ENCODE measurements around the gene HAUS5. TPM values are rescaled to one million over a fixed set of nuclear protein-coding genes. Genes with fewer than 3 reads are reported as not detected.

HAUS5 gene
- total and polyA plus RNA-seq, 8 donors = 5.6 to 22.5 (median 7.4) TPM

DNA sequence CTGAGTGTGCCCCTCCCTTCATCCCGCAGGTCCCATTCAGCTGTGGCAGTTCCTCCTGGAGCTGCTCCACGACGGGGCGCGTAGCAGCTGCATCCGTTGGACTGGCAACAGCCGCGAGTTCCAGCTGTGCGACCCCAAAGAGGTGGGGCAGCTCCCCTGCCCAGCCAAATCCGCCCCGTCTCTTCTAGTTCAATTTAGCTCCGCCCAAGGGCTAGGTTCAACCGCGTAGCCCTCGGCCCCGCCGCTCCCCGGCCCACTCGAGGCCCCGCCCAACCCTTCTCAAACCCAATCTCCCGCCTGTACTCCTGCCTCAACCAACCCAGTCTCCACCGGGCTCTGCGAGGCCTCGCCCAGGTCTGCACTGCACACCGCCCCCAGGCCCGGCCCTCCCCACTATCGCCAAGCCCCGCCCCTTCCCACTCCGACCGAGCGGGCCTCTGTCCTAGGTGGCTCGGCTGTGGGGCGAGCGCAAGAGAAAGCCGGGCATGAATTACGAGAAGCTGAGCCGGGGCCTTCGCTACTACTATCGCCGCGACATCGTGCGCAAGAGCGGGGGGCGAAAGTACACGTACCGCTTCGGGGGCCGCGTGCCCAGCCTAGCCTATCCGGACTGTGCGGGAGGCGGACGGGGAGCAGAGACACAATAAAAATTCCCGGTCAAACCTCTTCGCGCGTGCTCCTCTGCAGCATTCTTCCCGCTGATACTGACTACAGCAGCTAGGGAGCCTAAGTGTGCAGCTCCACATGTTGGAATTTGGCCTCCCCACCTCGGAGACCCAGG lies 31.9 kb downstream of the HAUS5 start:
- TF ChIP-seq, protein P1, sequence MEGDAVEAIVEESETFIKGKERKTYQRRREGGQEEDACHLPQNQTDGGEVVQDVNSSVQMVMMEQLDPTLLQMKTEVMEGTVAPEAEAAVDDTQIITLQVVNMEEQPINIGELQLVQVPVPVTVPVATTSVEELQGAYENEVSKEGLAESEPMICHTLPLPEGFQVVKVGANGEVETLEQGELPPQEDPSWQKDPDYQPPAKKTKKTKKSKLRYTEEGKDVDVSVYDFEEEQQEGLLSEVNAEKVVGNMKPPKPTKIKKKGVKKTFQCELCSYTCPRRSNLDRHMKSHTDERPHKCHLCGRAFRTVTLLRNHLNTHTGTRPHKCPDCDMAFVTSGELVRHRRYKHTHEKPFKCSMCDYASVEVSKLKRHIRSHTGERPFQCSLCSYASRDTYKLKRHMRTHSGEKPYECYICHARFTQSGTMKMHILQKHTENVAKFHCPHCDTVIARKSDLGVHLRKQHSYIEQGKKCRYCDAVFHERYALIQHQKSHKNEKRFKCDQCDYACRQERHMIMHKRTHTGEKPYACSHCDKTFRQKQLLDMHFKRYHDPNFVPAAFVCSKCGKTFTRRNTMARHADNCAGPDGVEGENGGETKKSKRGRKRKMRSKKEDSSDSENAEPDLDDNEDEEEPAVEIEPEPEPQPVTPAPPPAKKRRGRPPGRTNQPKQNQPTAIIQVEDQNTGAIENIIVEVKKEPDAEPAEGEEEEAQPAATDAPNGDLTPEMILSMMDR (IDR thresholded peaks at IDR 0.05) = no peak
- Histone ChIP-seq H3K4me1 (peaks cover 3 to 4% (median 4%) of the 10 kb centered on the region in 3 donors), H3K36me3 (no peaks in the 10 kb centered on the region), H3K27me3 (no peaks in the 10 kb centered on the region), H3K9me3 (no peaks in the 10 kb centered on the region), H3K4me3 (peak overlapping the region; percentile 42 to 59 (median 50)), H3K27ac (peak overlapping the region; percentile 81 to 88 (median 86))
- intact Hi-C loops (cut with DNase I) = no loop called here
- ATAC-seq = peak; percentile 82 to 89 (median 83)
- 1% methylated on average over 59 to 60 of the region's 60 CpGs for WGBS, 2 donors
- peak; percentile 93 to 99 (median 97) for DNase-seq
- FAIRE-seq = no peak

DNA sequence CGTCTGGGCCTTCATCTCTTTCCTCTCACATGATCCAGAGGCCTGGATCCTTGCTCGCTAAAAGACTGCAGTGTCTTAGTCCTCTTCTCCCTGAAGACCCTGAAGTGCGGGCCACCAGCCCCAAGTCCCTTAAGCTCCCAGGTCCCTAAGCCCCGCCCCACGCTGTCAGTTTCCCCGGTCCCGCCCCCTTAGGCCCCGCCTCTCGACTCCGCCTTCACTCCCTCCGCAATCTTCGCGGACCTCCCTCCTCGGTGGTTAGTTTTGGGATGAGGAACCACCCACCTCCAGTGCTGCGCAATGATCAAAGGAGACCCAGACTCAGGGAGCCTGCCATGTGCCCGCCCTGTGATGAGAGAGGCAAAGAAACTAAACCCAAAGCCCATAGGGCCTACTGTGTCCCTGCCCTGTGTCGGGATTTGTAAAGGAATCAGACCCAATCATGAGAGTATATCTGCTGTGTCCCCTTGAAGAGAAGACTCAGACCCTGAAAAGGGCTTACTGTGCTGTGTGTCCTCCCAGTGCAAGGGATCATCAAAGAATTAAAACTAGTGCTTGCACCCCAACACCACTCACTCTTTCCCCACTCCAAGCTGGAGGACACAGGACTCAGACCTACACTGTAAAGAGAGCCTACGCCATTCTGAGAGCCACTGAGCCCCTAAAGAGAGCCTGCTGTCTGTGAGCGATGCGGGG lies 32.6 kb downstream of the HAUS5 start:
- Histone ChIP-seq H3K4me1 (peaks cover 3 to 11% (median 8%) of the 10 kb centered on the region in 3 donors), H3K27ac (peak overlapping the region; percentile 81 to 88 (median 86)), H3K4me3 (peak overlapping the region; percentile 42 to 59 (median 50)), H3K9me3 (no peaks in the 10 kb centered on the region), H3K36me3 (no peaks in the 10 kb centered on the region), H3K27me3 (no peaks in the 10 kb centered on the region)
- intact Hi-C loops (cut with DNase I) = no loop called here
- FAIRE-seq (no peak), ATAC-seq (peak; percentile 18 to 37 (median 28)), DNase-seq (peak; percentile 45 to 90 (median 84))
- WGBS, 2 donors = 19 to 25% methylated on average over 20 of the region's 20 CpGs
- TF ChIP-seq, protein P1 (IDR thresholded peaks at IDR 0.05) = no peak

DNA sequence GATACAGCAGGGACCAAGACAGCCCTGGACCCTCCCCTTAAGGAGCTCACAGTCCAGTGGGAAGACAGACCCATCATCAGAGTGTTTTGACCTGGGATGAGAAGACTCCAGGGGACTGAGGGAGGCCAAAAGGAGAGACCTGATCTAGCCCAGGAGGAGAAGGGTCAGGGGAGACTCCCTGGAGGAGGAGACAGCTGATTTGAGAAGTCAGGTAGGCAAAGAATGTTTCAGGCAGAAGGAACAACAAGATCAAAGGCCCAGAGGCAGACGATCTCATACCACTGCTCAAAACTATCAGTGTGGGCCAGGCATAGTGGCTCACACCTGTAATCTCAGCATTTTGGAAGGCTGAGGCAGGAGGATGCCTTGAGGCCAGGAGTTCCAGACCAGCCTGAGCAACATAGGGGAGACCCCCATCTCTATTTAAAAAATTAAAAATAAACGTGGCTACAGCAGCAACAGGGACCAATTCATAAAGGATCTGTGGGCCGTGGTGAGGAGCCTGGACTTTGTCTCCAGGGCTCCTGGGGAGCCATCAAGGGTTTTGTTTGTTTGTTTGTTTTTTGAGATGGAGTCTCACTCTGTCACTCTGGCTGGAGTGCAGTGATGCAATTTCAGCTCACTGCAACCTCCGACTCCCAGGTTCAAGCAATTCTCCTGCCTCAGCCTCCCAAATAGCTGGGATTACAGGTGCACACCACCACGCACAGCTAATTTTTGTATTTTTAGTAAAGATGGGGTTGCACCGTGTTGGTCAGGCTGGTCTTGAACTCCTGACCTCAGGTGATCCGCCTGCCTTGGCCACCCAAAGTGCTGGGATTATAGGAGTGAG lies 33.4 kb downstream of the HAUS5 start:
- 62 to 67% methylated on average over 7 of the region's 7 CpGs for WGBS, 2 donors
- H3K27me3 ChIP-seq = no peaks in the 10 kb centered on the region
- no peaks in the 10 kb centered on the region for H3K9me3 ChIP-seq
- TF ChIP-seq, protein P1 (IDR thresholded peaks at IDR 0.05) = no peak
- no peak for FAIRE-seq
- intact Hi-C loops (cut with DNase I) = no loop called here
- no peak overlapping the region for H3K27ac ChIP-seq
- ATAC-seq = no peak
- H3K4me1 ChIP-seq = peaks cover 3 to 12% (median 8%) of the 10 kb centered on the region in 3 donors
- no peaks in the 10 kb centered on the region for H3K36me3 ChIP-seq
- no peak for DNase-seq
- no peak overlapping the region for H3K4me3 ChIP-seq

DNA sequence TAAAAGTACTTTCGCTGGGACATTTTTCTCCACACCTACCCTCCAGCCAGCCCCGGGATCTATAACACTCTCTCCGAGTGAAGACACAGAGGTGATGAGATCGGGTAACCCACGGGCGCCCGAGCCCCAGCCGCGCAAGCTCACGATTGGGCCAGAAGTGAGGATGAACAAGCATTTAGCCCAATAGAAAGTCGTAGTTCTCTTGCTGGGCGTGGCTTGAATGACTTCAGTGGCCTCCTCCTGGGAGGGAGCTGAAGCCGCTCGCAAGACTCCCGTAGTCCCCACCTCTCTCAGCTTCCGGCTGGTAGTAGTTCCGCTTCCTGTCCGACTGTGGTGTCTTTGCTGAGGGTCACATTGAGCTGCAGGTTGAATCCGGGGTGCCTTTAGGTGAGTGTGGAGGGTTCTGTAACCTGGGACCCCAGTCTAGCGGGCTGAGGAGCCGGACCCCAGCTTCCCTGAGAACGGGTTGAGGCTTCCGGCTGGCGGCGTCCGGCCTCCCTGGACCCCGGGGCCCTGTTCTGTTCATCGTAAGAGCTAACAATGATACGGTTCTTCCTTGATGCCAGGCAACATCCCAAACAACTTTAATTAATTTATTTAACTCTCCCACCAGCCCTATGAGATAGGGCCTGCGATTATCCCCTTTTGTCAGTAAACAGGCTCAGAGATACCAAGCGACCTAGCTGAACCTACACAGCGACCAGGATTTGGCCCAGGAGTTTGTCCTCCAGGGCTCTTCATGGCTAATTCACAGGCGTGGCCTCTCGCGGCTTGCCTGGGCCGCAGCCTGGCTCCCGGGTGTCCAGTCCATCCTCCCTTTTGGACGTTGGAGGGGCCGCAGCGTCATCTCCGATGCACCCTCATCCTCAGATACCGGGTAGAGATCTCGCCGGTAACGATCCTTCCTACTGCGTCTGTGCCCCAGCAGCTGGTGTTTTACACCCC lies 35.8 kb downstream of the HAUS5 start, which contains the start of gene COX6B1:
Gene COX6B1 (plus strand): TSS at position 307 of the 945 bp plus-strand sequence. CDS start 2,921 bp downstream, outside the sequence.
- H3K27me3 ChIP-seq = no peaks in the 10 kb centered on the region
- H3K4me1 ChIP-seq = peaks cover 3 to 12% (median 8%) of the 10 kb centered on the region in 3 donors
- H3K4me3 ChIP-seq = peak within 1 kb of the TSS; percentile 52 to 83 (median 72)
- no peaks in the 10 kb centered on the region for H3K9me3 ChIP-seq
- intact Hi-C loops (cut with DNase I) = no loop called here
- peaks cover 0 to 4% (median 3%) of the 10 kb centered on the region in 3 donors for H3K36me3 ChIP-seq
- TF ChIP-seq, protein P1 (IDR thresholded peaks at IDR 0.05) = no peak
- peak; percentile 83 to 95 (median 94) for DNase-seq
- H3K27ac ChIP-seq = peak within 1 kb of the TSS; percentile 56 to 81 (median 67)
- peak; percentile 89 for FAIRE-seq
- 0 to 1% methylated on average over 46 of the region's 46 CpGs for WGBS, 2 donors
- ATAC-seq = peak; percentile 47 to 78 (median 72)
